ENCODE results near the gene CSRNP3.

Gene CSRNP3

GRCh38 chr2:165627470-165627869 lies 158.0 kb downstream of the CSRNP3 start:
- H3K9me3 ChIP-seq: no peaks in the 10 kb centered on the region
- H3K4me3 ChIP-seq: no peak overlapping the region
- H3K4me1 ChIP-seq: peaks cover 5% of the 10 kb centered on the region
- H3K36me3 ChIP-seq (replicated peaks): no peaks in the 10 kb centered on the region
- no peak for DNase-seq (ENCODE audit: low spot score in 2 of 2)
- no peaks in the 10 kb centered on the region for H3K27me3 ChIP-seq (ENCODE audit: low read depth)
- in situ Hi-C loops (cut with MboI; ENCODE audit: low sequenced_read_pairs): no loop called here

GRCh38 chr2:165629776-165630175 lies 160.3 kb downstream of the CSRNP3 start:
- Histone ChIP-seq H3K27me3 (ENCODE audit: low read depth) (no peaks in the 10 kb centered on the region), H3K4me3 (no peak overlapping the region), H3K4me1 (peaks cover 10% of the 10 kb centered on the region), H3K36me3 (replicated peaks) (no peaks in the 10 kb centered on the region), H3K9me3 (no peaks in the 10 kb centered on the region)
- in situ Hi-C loops (cut with MboI; ENCODE audit: low sequenced_read_pairs): no loop called here
- no peak for DNase-seq (ENCODE audit: low spot score in 2 of 2)

- no peak overlapping the region for H3K4me3 ChIP-seq
- no peaks in the 10 kb centered on the region for H3K27me3 ChIP-seq (ENCODE audit: low read depth)
- no peaks in the 10 kb centered on the region for H3K36me3 ChIP-seq (replicated peaks)
- peaks cover 10% of the 10 kb centered on the region for H3K4me1 ChIP-seq
- in situ Hi-C loops (cut with MboI; ENCODE audit: low sequenced_read_pairs): no loop called here
- no peak for DNase-seq (ENCODE audit: low spot score in 2 of 2)
- no peaks in the 10 kb centered on the region for H3K9me3 ChIP-seq
Observed at GRCh38 chr2:165630236-165630635, 160.7 kb downstream of the CSRNP3 start.

- DNase-seq (ENCODE audit: low spot score in 2 of 2): no peak
- Histone ChIP-seq H3K9me3 (no peaks in the 10 kb centered on the region), H3K4me1 (peaks cover 10% of the 10 kb centered on the region), H3K36me3 (replicated peaks) (no peaks in the 10 kb centered on the region), H3K4me3 (no peak overlapping the region), H3K27me3 (ENCODE audit: low read depth) (no peaks in the 10 kb centered on the region)
- in situ Hi-C loops (cut with MboI; ENCODE audit: low sequenced_read_pairs): no loop called here
Observed at GRCh38 chr2:165631089-165631488, 161.6 kb downstream of the CSRNP3 start.

- no peaks in the 10 kb centered on the region for H3K27me3 ChIP-seq (ENCODE audit: low read depth)
- in situ Hi-C loops (cut with MboI; ENCODE audit: low sequenced_read_pairs): no loop called here
- peaks cover 10% of the 10 kb centered on the region for H3K4me1 ChIP-seq
- no peak overlapping the region for H3K4me3 ChIP-seq
- H3K9me3 ChIP-seq: no peaks in the 10 kb centered on the region
- H3K36me3 ChIP-seq (replicated peaks): no peaks in the 10 kb centered on the region
- no peak for DNase-seq (ENCODE audit: low spot score in 2 of 2)
Observed at GRCh38 chr2:165632594-165632993, 163.1 kb downstream of the CSRNP3 start.

GRCh38 chr2:165633431-165633830 lies 163.9 kb downstream of the CSRNP3 start:
- H3K36me3 ChIP-seq (replicated peaks): no peaks in the 10 kb centered on the region
- DNase-seq (ENCODE audit: low spot score in 2 of 2): peak; percentile 34 to 95
- H3K4me1 ChIP-seq: peaks cover 10% of the 10 kb centered on the region
- no peaks in the 10 kb centered on the region for H3K27me3 ChIP-seq (ENCODE audit: low read depth)
- H3K4me3 ChIP-seq: no peak overlapping the region
- in situ Hi-C loops (cut with MboI; ENCODE audit: low sequenced_read_pairs): no loop called here
- H3K9me3 ChIP-seq: no peaks in the 10 kb centered on the region

- in situ Hi-C loops (cut with MboI; ENCODE audit: low sequenced_read_pairs): no loop called here
- Histone ChIP-seq H3K27me3 (ENCODE audit: low read depth) (no peaks in the 10 kb centered on the region), H3K4me1 (peaks cover 10% of the 10 kb centered on the region), H3K4me3 (no peak overlapping the region), H3K36me3 (replicated peaks) (no peaks in the 10 kb centered on the region), H3K9me3 (no peaks in the 10 kb centered on the region)
- no peak for DNase-seq (ENCODE audit: low spot score in 2 of 2)
Observed at GRCh38 chr2:165634282-165634681, 164.8 kb downstream of the CSRNP3 start.

- Histone ChIP-seq H3K27me3 (ENCODE audit: low read depth) (no peaks in the 10 kb centered on the region), H3K9me3 (no peaks in the 10 kb centered on the region), H3K4me3 (no peak overlapping the region), H3K36me3 (replicated peaks) (no peaks in the 10 kb centered on the region), H3K4me1 (peaks cover 10% of the 10 kb centered on the region)
- in situ Hi-C loops (cut with MboI; ENCODE audit: low sequenced_read_pairs): no loop called here
- no peak for DNase-seq (ENCODE audit: low spot score in 2 of 2)
Observed at GRCh38 chr2:165634855-165635254, 165.4 kb downstream of the CSRNP3 start.

- Histone ChIP-seq H3K4me1 (peaks cover 8% of the 10 kb centered on the region), H3K27me3 (ENCODE audit: low read depth) (no peaks in the 10 kb centered on the region), H3K9me3 (no peaks in the 10 kb centered on the region), H3K36me3 (replicated peaks) (no peaks in the 10 kb centered on the region), H3K4me3 (no peak overlapping the region)
- no peak for DNase-seq (ENCODE audit: low spot score in 2 of 2)
- in situ Hi-C loops (cut with MboI; ENCODE audit: low sequenced_read_pairs): no loop called here
Observed at GRCh38 chr2:165635532-165635931, 166.0 kb downstream of the CSRNP3 start.

GRCh38 chr2:165636959-165637358 lies 167.5 kb downstream of the CSRNP3 start:
- in situ Hi-C loops (cut with MboI; ENCODE audit: low sequenced_read_pairs): no loop called here
- H3K36me3 ChIP-seq (replicated peaks): no peaks in the 10 kb centered on the region
- H3K27me3 ChIP-seq (ENCODE audit: low read depth): no peaks in the 10 kb centered on the region
- H3K4me3 ChIP-seq: no peak overlapping the region
- peaks cover 7% of the 10 kb centered on the region for H3K4me1 ChIP-seq
- DNase-seq (ENCODE audit: low spot score in 2 of 2): no peak
- no peaks in the 10 kb centered on the region for H3K9me3 ChIP-seq

GRCh38 chr2:165637396-165637795 lies 167.9 kb downstream of the CSRNP3 start:
- DNase-seq (ENCODE audit: low spot score in 2 of 2): no peak
- Histone ChIP-seq H3K4me3 (no peak overlapping the region), H3K9me3 (no peaks in the 10 kb centered on the region), H3K27me3 (ENCODE audit: low read depth) (no peaks in the 10 kb centered on the region), H3K36me3 (replicated peaks) (no peaks in the 10 kb centered on the region), H3K4me1 (peaks cover 7% of the 10 kb centered on the region; the same call in 1 of the 2 replicates)
- in situ Hi-C loops (cut with MboI; ENCODE audit: low sequenced_read_pairs): no loop called here

GRCh38 chr2:165639504-165639903 lies 170.0 kb downstream of the CSRNP3 start:
- peaks cover 2% of the 10 kb centered on the region; the same call in 1 of the 2 replicates for H3K4me1 ChIP-seq
- DNase-seq (ENCODE audit: low spot score in 2 of 2): no peak
- H3K27me3 ChIP-seq (ENCODE audit: low read depth): no peaks in the 10 kb centered on the region
- in situ Hi-C loops (cut with MboI; ENCODE audit: low sequenced_read_pairs): no loop called here
- H3K36me3 ChIP-seq (replicated peaks): no peaks in the 10 kb centered on the region
- no peaks in the 10 kb centered on the region for H3K9me3 ChIP-seq
- no peak overlapping the region for H3K4me3 ChIP-seq

- H3K36me3 ChIP-seq (replicated peaks): no peaks in the 10 kb centered on the region
- no peaks in the 10 kb centered on the region for H3K27me3 ChIP-seq (ENCODE audit: low read depth)
- H3K9me3 ChIP-seq: no peaks in the 10 kb centered on the region
- no peak overlapping the region for H3K4me3 ChIP-seq
- peaks cover 2% of the 10 kb centered on the region; the same call in 1 of the 2 replicates for H3K4me1 ChIP-seq
- DNase-seq (ENCODE audit: low spot score in 2 of 2): no peak
- in situ Hi-C loops (cut with MboI; ENCODE audit: low sequenced_read_pairs): no loop called here
Observed at GRCh38 chr2:165640247-165640929, 170.9 kb downstream of the CSRNP3 start.

GRCh38 chr2:165645930-165646831 lies 176.7 kb downstream of the CSRNP3 start:
- in situ Hi-C loops (cut with MboI; ENCODE audit: low sequenced_read_pairs): no loop called here
- Histone ChIP-seq H3K36me3 (replicated peaks) (no peaks in the 10 kb centered on the region), H3K4me3 (no peak overlapping the region), H3K4me1 (no peaks in the 10 kb centered on the region; the same call in 1 of the 2 replicates), H3K27me3 (ENCODE audit: low read depth) (no peaks in the 10 kb centered on the region), H3K9me3 (no peaks in the 10 kb centered on the region)
- no peak for DNase-seq (ENCODE audit: low spot score in 2 of 2)
